ENCODE measurements around the gene HSF2. TPM values are rescaled to one million over a fixed set of nuclear protein-coding genes. Genes with fewer than 3 reads are reported as not detected.

The HSF2 gene
- total RNA-seq, 1 experiment from 2014 or later: 19.8 TPM

DNA sequence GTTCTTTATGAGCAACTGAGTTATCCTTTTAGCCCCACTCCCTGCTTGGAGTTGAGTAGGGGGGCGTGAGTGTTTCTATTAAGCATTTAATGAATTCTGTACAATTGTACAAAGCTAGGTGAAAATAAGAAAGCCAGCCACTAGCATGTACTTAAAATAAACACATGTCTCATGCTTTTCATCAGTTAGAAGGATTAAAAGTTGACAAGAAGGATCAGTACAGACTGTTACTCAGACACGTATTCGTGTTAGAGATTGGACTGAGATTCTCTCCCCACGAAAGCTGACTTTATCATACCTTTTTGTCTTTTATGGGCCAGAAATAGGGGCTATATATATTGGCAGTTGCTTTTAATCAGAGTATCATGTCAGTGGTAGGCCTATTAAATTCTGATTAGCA, 1.7 kb downstream of the HSF2 start:
- peaks cover 66% of the 10 kb centered on the region for H3K79me2 ChIP-seq (ENCODE audit: insufficient read depth, low read length)
- ATAC-seq (no peak), DNase-seq (ENCODE audit: low read depth, low spot score) (no peak)
- no peak overlapping the region for H3K9ac ChIP-seq (ENCODE audit: low read length)
- intact Hi-C loops (cut with micrococcal nuclease): no loop called here
- H4K20me1 ChIP-seq (ENCODE audit: insufficient read depth): peaks cover 9% of the 10 kb centered on the region; the same call in 1 of the 2 replicates
- peak overlapping the region; percentile 70 for H3K4me2 ChIP-seq (ENCODE audit: low read length)
- H3K4me3 ChIP-seq (replicated peaks in 1 of 2; ENCODE audit: low read depth in 1 of 2, low read length in 2 of 2): no peak overlapping the region; a peak in 1 of 4 replicates
- ChIA-PET CTCF (no interaction called here), POLR2A (no interaction called here), RAD21 (ENCODE audit: low non-redundant PET in 1 of 2, low total read pairs in 2 of 2, uncharacterized antibody in 2 of 2, unreplicated experiment in 2 of 2) (no interaction called here)
- no TSS peak for BruUV-seq (replicated peaks)
- H3K27ac ChIP-seq (ENCODE audit: low read depth, low read length): no peak overlapping the region
- no peaks in the 10 kb centered on the region for H3K9me2 ChIP-seq (ENCODE audit: insufficient read depth)
- TF ChIP-seq SRF (IDR thresholded peaks at IDR 0.05; ENCODE audit: low read depth) (no peak), EZH2 (IDR thresholded peaks at IDR 0.05) (no peak), SP1 (IDR thresholded peaks at IDR 0.05; ENCODE audit: low read depth) (no peak), POLR2AphosphoS5 (IDR thresholded peaks at IDR 0.05; ENCODE audit: low read depth, low read length) (no peak), FOSL1 (IDR thresholded peaks at IDR 0.05; ENCODE audit: low read depth) (no peak)
- no peaks in the 10 kb centered on the region for H3K9me3 ChIP-seq (ENCODE audit: control insufficient read depth in 1 of 2, insufficient read depth in 1 of 2, low read depth in 1 of 2, low read length in 2 of 2)
- no peaks in the 10 kb centered on the region for H3K27me3 ChIP-seq (ENCODE audit: insufficient read depth, low read length)
- H3K4me1 ChIP-seq (ENCODE audit: control insufficient read depth in 1 of 2, insufficient read depth in 2 of 2, low read length in 2 of 2): peaks cover 4 to 18% of the 10 kb centered on the region in 2 experiments; a peak in 2 of 4 replicates
- no peak overlapping the region for H2AFZ ChIP-seq (ENCODE audit: low read depth, low read length, poor library complexity, severe bottlenecking)
- H3K36me3 ChIP-seq (ENCODE audit: control insufficient read depth in 1 of 2, insufficient read depth in 2 of 2, low read length in 2 of 2): no peaks in the 10 kb centered on the region

GRCh38 chr6:122404444-122404843, 5.0 kb downstream of the HSF2 start:
- DNase-seq (ENCODE audit: low read depth, low spot score) (no peak), ATAC-seq (no peak)
- peaks cover 0 to 11% of the 10 kb centered on the region in 2 experiments; a peak in 1 of 4 replicates for H3K4me1 ChIP-seq (ENCODE audit: control insufficient read depth in 1 of 2, insufficient read depth in 2 of 2, low read length in 2 of 2)
- ChIA-PET CTCF (no interaction called here), RAD21 (ENCODE audit: low non-redundant PET in 1 of 2, low total read pairs in 2 of 2, uncharacterized antibody in 2 of 2, unreplicated experiment in 2 of 2) (no interaction called here), POLR2A (no interaction called here)
- TF ChIP-seq FOSL1 (IDR thresholded peaks at IDR 0.05; ENCODE audit: low read depth) (no peak), JUND (IDR thresholded peaks at IDR 0.05) (no peak), YY1 (IDR thresholded peaks at IDR 0.05; ENCODE audit: extremely low read depth, insufficient replicate concordance, low read depth, low read length) (no peak), ELF1 (IDR thresholded peaks at IDR 0.05; ENCODE audit: borderline replicate concordance, low read depth) (no peak), EZH2phosphoT487 (IDR thresholded peaks at IDR 0.05; ENCODE audit: borderline replicate concordance) (no peak), EGR1 (IDR thresholded peaks at IDR 0.05; ENCODE audit: low read depth) (no peak)
- TF ChIP-seq, protein P1, sequence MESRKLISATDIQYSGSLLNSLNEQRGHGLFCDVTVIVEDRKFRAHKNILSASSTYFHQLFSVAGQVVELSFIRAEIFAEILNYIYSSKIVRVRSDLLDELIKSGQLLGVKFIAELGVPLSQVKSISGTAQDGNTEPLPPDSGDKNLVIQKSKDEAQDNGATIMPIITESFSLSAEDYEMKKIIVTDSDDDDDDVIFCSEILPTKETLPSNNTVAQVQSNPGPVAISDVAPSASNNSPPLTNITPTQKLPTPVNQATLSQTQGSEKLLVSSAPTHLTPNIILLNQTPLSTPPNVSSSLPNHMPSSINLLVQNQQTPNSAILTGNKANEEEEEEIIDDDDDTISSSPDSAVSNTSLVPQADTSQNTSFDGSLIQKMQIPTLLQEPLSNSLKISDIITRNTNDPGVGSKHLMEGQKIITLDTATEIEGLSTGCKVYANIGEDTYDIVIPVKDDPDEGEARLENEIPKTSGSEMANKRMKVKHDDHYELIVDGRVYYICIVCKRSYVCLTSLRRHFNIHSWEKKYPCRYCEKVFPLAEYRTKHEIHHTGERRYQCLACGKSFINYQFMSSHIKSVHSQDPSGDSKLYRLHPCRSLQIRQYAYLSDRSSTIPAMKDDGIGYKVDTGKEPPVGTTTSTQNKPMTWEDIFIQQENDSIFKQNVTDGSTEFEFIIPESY (IDR thresholded peaks at IDR 0.05; ENCODE audit: extremely low read depth, insufficient replicate concordance, low read length): no peak
- no peaks in the 10 kb centered on the region for H3K36me3 ChIP-seq (ENCODE audit: control insufficient read depth in 1 of 2, insufficient read depth in 2 of 2, low read length in 2 of 2)
- H3K79me2 ChIP-seq (ENCODE audit: insufficient read depth, low read length): peaks cover 99% of the 10 kb centered on the region
- no peaks in the 10 kb centered on the region for H3K9me2 ChIP-seq (ENCODE audit: insufficient read depth)
- no peak overlapping the region for H3K9ac ChIP-seq (ENCODE audit: low read length)
- BruUV-seq (replicated peaks): no TSS peak
- H3K4me3 ChIP-seq (replicated peaks in 1 of 2; ENCODE audit: low read depth in 1 of 2, low read length in 2 of 2): no peak overlapping the region
- peaks cover 9% of the 10 kb centered on the region; the same call in 1 of the 2 replicates for H4K20me1 ChIP-seq (ENCODE audit: insufficient read depth)
- H3K27me3 ChIP-seq (ENCODE audit: insufficient read depth, low read length): no peaks in the 10 kb centered on the region
- no peak overlapping the region for H3K27ac ChIP-seq (ENCODE audit: low read depth, low read length)
- no peak overlapping the region for H2AFZ ChIP-seq (ENCODE audit: low read depth, low read length, poor library complexity, severe bottlenecking)
- intact Hi-C loops (cut with micrococcal nuclease): no loop called here
- H3K4me2 ChIP-seq (ENCODE audit: low read length): no peak overlapping the region
- no peaks in the 10 kb centered on the region for H3K9me3 ChIP-seq (ENCODE audit: control insufficient read depth in 1 of 2, insufficient read depth in 1 of 2, low read depth in 1 of 2, low read length in 2 of 2)

Measured in HCT116 (cell line).